Measurements from ENCODE around the gene ARMS2.

The ARMS2 gene

GRCh38 chr10:122503886-122504609, 49.6 kb downstream of the ARMS2 start:
- H3K9me3 Mint-ChIP-seq (ENCODE audit: low read depth) = no peaks in the 10 kb centered on the region
- no peaks in the 10 kb centered on the region for H3K4me1 Mint-ChIP-seq (ENCODE audit: low read depth)
- no peaks in the 10 kb centered on the region for H3K36me3 Mint-ChIP-seq
- H3K27ac Mint-ChIP-seq = no peak overlapping the region
- no peak overlapping the region for H3K4me3 Mint-ChIP-seq
- H3K27me3 Mint-ChIP-seq = no peaks in the 10 kb centered on the region

GRCh38 chr10:122504610-122504950, 50.1 kb downstream of the ARMS2 start:
- no peaks in the 10 kb centered on the region for H3K9me3 Mint-ChIP-seq (ENCODE audit: low read depth)

GRCh38 chr10:122505011-122505410, 50.6 kb downstream of the ARMS2 start:
- H3K36me3 Mint-ChIP-seq = no peaks in the 10 kb centered on the region
- no peaks in the 10 kb centered on the region for H3K27me3 Mint-ChIP-seq
- no peak overlapping the region for H3K27ac Mint-ChIP-seq
- no peak overlapping the region for H3K4me3 Mint-ChIP-seq
- no peaks in the 10 kb centered on the region for H3K4me1 Mint-ChIP-seq (ENCODE audit: low read depth)
- no peaks in the 10 kb centered on the region for H3K9me3 Mint-ChIP-seq (ENCODE audit: low read depth)

More at GRCh38 chr10:122504610-122504950, 50.1 kb downstream of the ARMS2 start:
- Mint-ChIP-seq H3K4me3 (no peak overlapping the region), H3K27ac (no peak overlapping the region), H3K27me3 (no peaks in the 10 kb centered on the region), H3K4me1 (ENCODE audit: low read depth) (no peaks in the 10 kb centered on the region), H3K36me3 (no peaks in the 10 kb centered on the region)

- Mint-ChIP-seq H3K4me3 (no peak overlapping the region), H3K27ac (no peak overlapping the region), H3K27me3 (no peaks in the 10 kb centered on the region), H3K4me1 (ENCODE audit: low read depth) (no peaks in the 10 kb centered on the region), H3K9me3 (ENCODE audit: low read depth) (no peaks in the 10 kb centered on the region), H3K36me3 (no peaks in the 10 kb centered on the region)
Observed at GRCh38 chr10:122505885-122506645, 51.6 kb downstream of the ARMS2 start.
